Upper lobe of right lung (tissue), 1 donor: ENCODE data around the gene EEF1AKMT3. TPM values are rescaled to one million over a fixed set of nuclear protein-coding genes. Genes with fewer than 3 reads are reported as not detected.

Source experiments
- ATAC-seq: fragments of 200-7000 bp; cut with Tn5 transposase; one replicate; pipeline ENCODE4 v1.9.1; 2020; ENCODE audit warnings: mild to moderate bottlenecking, moderate library complexity
- DNase-seq: peaks from one replicate; pipeline ENCODE4 v3.0.0-alpha.2; 2020
- H3K27ac ChIP-seq: fragments of 200-600 bp; one replicate; pipeline ENCODE4 v1.8.0; 2022
- H3K27me3 ChIP-seq: fragments of 200-600 bp; one replicate; pipeline ENCODE4 v1.8.0; 2022; ENCODE audit warnings: mild to moderate bottlenecking
- H3K36me3 ChIP-seq: fragments of 200-600 bp; one replicate; pipeline ENCODE4 v1.8.0; 2022
- H3K4me1 ChIP-seq: fragments of 200-600 bp; one replicate; pipeline ENCODE4 v1.8.0; 2022
- H3K4me3 ChIP-seq: fragments of 200-600 bp; one replicate; pipeline ENCODE4 v1.8.0; 2022; ENCODE audit warnings: mild to moderate bottlenecking
- H3K9me3 ChIP-seq: fragments of 200-600 bp; one replicate; pipeline ENCODE4 v1.8.0; 2022
- intact Hi-C: fragments of 100-400 bp; cut with DNase I; formaldehyde crosslinking; loops from one replicate; pipeline ENCODE4 v1.11.0; 2022
- total RNA-seq: library from RNA; stranded (reverse); fragmentation: NEBNext Ultra II Directional; extraction: Animal tissue kit (Norgen Biotek cat#: 25700); gene quantifications from one replicate; pipeline ENCODE4 v1.2.1, GENCODE V29; 2021
- TF ChIP-seq, protein P1 (sequence below): fragments of 200-600 bp; IDR thresholded peaks from one replicate; pipeline ENCODE4 v1.8.0; 2022; ENCODE audit warnings: antibody characterized with exemption
- donor health status: DM: no; HTN: yes; CAD: no; lungs with severe emphysema.

EEF1AKMT3 gene
- total RNA-seq, 1 donor from 2014 or later = 8.0 TPM

DNA sequence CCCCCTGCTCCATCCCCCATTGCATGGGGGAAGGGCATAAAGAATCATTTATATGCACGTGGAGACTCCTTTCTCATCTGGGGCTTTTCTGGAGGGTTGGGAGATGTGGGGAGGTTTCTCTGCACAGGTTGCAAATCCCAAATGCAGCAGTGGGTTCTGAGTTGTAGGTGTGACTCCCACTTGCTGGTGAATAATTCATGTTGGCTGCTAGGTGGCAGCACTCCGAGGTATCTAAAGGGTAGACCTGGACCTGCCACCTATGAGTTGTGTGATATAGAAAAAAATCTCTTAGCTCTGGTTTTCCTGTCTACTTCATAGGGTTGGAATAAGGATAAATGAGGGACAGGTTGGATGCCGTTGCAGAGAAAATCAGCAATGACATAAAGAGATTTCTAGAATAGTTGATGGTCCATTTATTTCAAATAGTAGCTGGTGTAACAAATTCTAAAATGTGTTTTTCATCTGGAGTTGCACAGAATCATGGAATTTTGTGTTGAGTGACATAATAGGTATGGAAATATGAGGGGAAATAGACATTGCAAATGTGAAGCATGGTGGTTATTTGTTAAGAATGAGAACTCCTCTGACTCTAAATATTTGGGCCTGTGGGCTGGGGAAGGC, 12.9 kb upstream of the EEF1AKMT3 start:
- Histone ChIP-seq H3K9me3 (no peaks in the 10 kb centered on the region), H3K36me3 (peaks cover 14% of the 10 kb centered on the region), H3K4me1 (peaks cover 14% of the 10 kb centered on the region), H3K4me3 (no peak overlapping the region), H3K27me3 (peaks cover 23% of the 10 kb centered on the region), H3K27ac (no peak overlapping the region)
- TF ChIP-seq, protein P1, sequence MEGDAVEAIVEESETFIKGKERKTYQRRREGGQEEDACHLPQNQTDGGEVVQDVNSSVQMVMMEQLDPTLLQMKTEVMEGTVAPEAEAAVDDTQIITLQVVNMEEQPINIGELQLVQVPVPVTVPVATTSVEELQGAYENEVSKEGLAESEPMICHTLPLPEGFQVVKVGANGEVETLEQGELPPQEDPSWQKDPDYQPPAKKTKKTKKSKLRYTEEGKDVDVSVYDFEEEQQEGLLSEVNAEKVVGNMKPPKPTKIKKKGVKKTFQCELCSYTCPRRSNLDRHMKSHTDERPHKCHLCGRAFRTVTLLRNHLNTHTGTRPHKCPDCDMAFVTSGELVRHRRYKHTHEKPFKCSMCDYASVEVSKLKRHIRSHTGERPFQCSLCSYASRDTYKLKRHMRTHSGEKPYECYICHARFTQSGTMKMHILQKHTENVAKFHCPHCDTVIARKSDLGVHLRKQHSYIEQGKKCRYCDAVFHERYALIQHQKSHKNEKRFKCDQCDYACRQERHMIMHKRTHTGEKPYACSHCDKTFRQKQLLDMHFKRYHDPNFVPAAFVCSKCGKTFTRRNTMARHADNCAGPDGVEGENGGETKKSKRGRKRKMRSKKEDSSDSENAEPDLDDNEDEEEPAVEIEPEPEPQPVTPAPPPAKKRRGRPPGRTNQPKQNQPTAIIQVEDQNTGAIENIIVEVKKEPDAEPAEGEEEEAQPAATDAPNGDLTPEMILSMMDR = peak; percentile 47
- DNase-seq (no peak), ATAC-seq (no peak)
- intact Hi-C loops = no loop called here

- intact Hi-C loops = no loop called here
- no peak for DNase-seq
- no peak for ATAC-seq
Observed at GRCh38 chr12:57760347-57760982, 11.9 kb upstream of the EEF1AKMT3 start.

DNA sequence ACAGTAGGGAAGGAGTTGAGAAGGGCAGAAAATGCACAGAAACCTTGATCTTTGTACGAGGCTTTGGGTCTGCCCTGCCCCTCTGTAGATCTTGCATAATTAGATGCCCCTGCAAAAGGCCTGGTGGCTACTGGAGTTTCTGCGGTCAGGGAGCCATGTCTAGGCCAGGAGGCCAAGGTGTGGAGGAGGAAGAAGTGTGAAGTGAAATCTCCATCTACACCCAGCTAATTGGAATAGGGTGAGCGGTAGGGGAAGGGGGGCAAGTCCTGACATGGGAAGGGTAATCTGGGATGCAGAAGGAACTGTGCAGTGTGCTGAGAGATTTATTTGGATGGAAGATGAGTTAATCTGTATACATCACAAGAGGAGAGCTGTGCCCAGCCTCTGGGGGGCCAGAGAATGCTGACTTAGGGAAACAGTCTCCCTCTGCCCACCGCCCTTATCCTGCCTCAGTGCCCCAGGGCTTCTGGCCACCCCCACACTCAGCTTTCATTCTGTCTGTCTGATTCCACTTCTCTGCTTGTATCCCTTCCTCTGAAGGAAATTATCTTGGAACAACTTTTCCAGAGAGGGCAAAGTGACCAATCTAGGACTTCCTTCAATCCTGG, 10.9 kb upstream of the EEF1AKMT3 start:
- no peaks in the 10 kb centered on the region for H3K9me3 ChIP-seq
- intact Hi-C loops = no loop called here
- ATAC-seq (no peak), DNase-seq (no peak)
- no peak overlapping the region for H3K4me3 ChIP-seq
- H3K36me3 ChIP-seq = peaks cover 14% of the 10 kb centered on the region
- peaks cover 24% of the 10 kb centered on the region for H3K4me1 ChIP-seq
- TF ChIP-seq, protein P1 = no peak
- H3K27me3 ChIP-seq = peaks cover 40% of the 10 kb centered on the region
- no peak overlapping the region for H3K27ac ChIP-seq

More at GRCh38 chr12:57760347-57760982, 11.9 kb upstream of the EEF1AKMT3 start:
- Histone ChIP-seq H3K36me3 (peaks cover 14% of the 10 kb centered on the region), H3K4me3 (no peak overlapping the region), H3K4me1 (peaks cover 22% of the 10 kb centered on the region), H3K27ac (no peak overlapping the region), H3K9me3 (no peaks in the 10 kb centered on the region), H3K27me3 (peaks cover 33% of the 10 kb centered on the region)
- TF ChIP-seq, protein P1 = no peak

- intact Hi-C loops = no loop called here
- TF ChIP-seq, protein P1 = no peak
- H3K27me3 ChIP-seq = peaks cover 46% of the 10 kb centered on the region
Observed at GRCh38 chr12:57762463-57762862, 10.0 kb upstream of the EEF1AKMT3 start.

GRCh38 chr12:57763881-57764661, 8.3 kb upstream of the EEF1AKMT3 start:
- Histone ChIP-seq H3K36me3 (peaks cover 9% of the 10 kb centered on the region), H3K27ac (no peak overlapping the region), H3K27me3 (peaks cover 46% of the 10 kb centered on the region), H3K4me1 (peaks cover 27% of the 10 kb centered on the region), H3K9me3 (no peaks in the 10 kb centered on the region), H3K4me3 (no peak overlapping the region)
- TF ChIP-seq, protein P1 = no peak
- ATAC-seq (no peak), DNase-seq (no peak)
- intact Hi-C loops = no loop called here

More at GRCh38 chr12:57762463-57762862, 10.0 kb upstream of the EEF1AKMT3 start:
- Histone ChIP-seq H3K4me1 (peaks cover 27% of the 10 kb centered on the region), H3K36me3 (peaks cover 14% of the 10 kb centered on the region), H3K9me3 (no peaks in the 10 kb centered on the region), H3K4me3 (no peak overlapping the region), H3K27ac (no peak overlapping the region)
- DNase-seq (no peak), ATAC-seq (no peak)
